ENCODE measurements around the gene CA10. TPM values are rescaled to one million over a fixed set of nuclear protein-coding genes. Genes with fewer than 3 reads are reported as not detected.

The CA10 gene
- total RNA-seq, 6 experiments from 2014 or later, result not detected

- Mint-ChIP-seq H3K4me1 (ENCODE audit: low read depth) (no peaks in the 10 kb centered on the region), H3K27ac (no peak overlapping the region), H3K36me3 (ENCODE audit: low read depth) (no peaks in the 10 kb centered on the region), H3K9me3 (peaks cover 80% of the 10 kb centered on the region), H3K27me3 (ENCODE audit: insufficient read depth) (no peaks in the 10 kb centered on the region; the same call in 1 of the 2 replicates), H3K4me3 (no peak overlapping the region)
- DNase-seq, result no peak
- TF ChIP-seq CTCF (IDR thresholded peaks at IDR 0.05), result no peak
Measured at GRCh38 chr17:51795401-51795800, 363.1 kb downstream of the CA10 start.

GRCh38 chr17:51794466-51794865 is 364.0 kb downstream of the CA10 start:
- no peak overlapping the region for H3K27ac Mint-ChIP-seq
- no peak overlapping the region for H3K4me3 Mint-ChIP-seq
- TF ChIP-seq CTCF (IDR thresholded peaks at IDR 0.05), result no peak
- no peak for DNase-seq
- peaks cover 78% of the 10 kb centered on the region for H3K9me3 Mint-ChIP-seq
- no peaks in the 10 kb centered on the region for H3K36me3 Mint-ChIP-seq (ENCODE audit: low read depth)
- no peaks in the 10 kb centered on the region; the same call in 1 of the 2 replicates for H3K27me3 Mint-ChIP-seq (ENCODE audit: insufficient read depth)
- no peaks in the 10 kb centered on the region for H3K4me1 Mint-ChIP-seq (ENCODE audit: low read depth)

GRCh38 chr17:51793686-51794085 is 364.8 kb downstream of the CA10 start:
- Mint-ChIP-seq H3K4me1 (ENCODE audit: low read depth) (no peaks in the 10 kb centered on the region), H3K4me3 (no peak overlapping the region), H3K9me3 (peaks cover 76% of the 10 kb centered on the region), H3K27me3 (ENCODE audit: insufficient read depth) (no peaks in the 10 kb centered on the region; the same call in 1 of the 2 replicates), H3K36me3 (ENCODE audit: low read depth) (no peaks in the 10 kb centered on the region), H3K27ac (no peak overlapping the region)
- no peak for TF ChIP-seq CTCF (IDR thresholded peaks at IDR 0.05)
- DNase-seq, result no peak

GRCh38 chr17:51778842-51779241 is 379.7 kb downstream of the CA10 start:
- no peak overlapping the region for H3K27ac Mint-ChIP-seq
- H3K9me3 Mint-ChIP-seq, result peaks cover 36% of the 10 kb centered on the region
- DNase-seq, result no peak
- H3K4me1 Mint-ChIP-seq (ENCODE audit: low read depth), result no peaks in the 10 kb centered on the region
- H3K27me3 Mint-ChIP-seq (ENCODE audit: insufficient read depth), result peaks cover 6% of the 10 kb centered on the region
- no peaks in the 10 kb centered on the region; the same call in 1 of the 2 replicates for H3K36me3 Mint-ChIP-seq (ENCODE audit: low read depth)
- no peak for TF ChIP-seq CTCF (IDR thresholded peaks at IDR 0.05)
- no peak overlapping the region for H3K4me3 Mint-ChIP-seq

- no peak overlapping the region for H3K4me3 Mint-ChIP-seq
- no peak overlapping the region for H3K27ac Mint-ChIP-seq
- DNase-seq, result no peak
- no peak for TF ChIP-seq CTCF (IDR thresholded peaks at IDR 0.05)
- H3K9me3 Mint-ChIP-seq, result no peaks in the 10 kb centered on the region; the same call in 1 of the 2 replicates
- no peaks in the 10 kb centered on the region for H3K36me3 Mint-ChIP-seq (ENCODE audit: low read depth)
- H3K4me1 Mint-ChIP-seq (ENCODE audit: low read depth), result no peaks in the 10 kb centered on the region
- H3K27me3 Mint-ChIP-seq (ENCODE audit: insufficient read depth), result no peaks in the 10 kb centered on the region
Measured at GRCh38 chr17:51770027-51770759, 388.3 kb downstream of the CA10 start.
